ENCODE measurements around the gene RHBDD2.
"Not testable (repeated sequence)": the region's sequence is repeated elsewhere in the genome, so short reads cannot be mapped to it uniquely, and the experiment has no call there.

RHBDD2 gene

GRCh38 chr7:75889223-75889825 lies 10.5 kb downstream of the RHBDD2 start:
- no peak for DNase-seq (ENCODE audit: low read depth, low spot score)

- DNase-seq (ENCODE audit: low read depth, low spot score): no peak
These were observed 11.0 kb downstream of the RHBDD2 start for GRCh38 chr7:75889826-75890225.

- not testable (repeated sequence) for DNase-seq (ENCODE audit: low read depth, low spot score)
These were observed 12.4 kb downstream of the RHBDD2 start for GRCh38 chr7:75891237-75891636.

GRCh38 chr7:75891815-75892411 lies 13.1 kb downstream of the RHBDD2 start:
- DNase-seq (ENCODE audit: low read depth, low spot score): no peak

GRCh38 chr7:75892634-75893272 lies 13.9 kb downstream of the RHBDD2 start:
- peak; percentile 58 for DNase-seq (ENCODE audit: low read depth, low spot score)

GRCh38 chr7:75896803-75897327 lies 18.0 kb downstream of the RHBDD2 start:
- no peak for DNase-seq (ENCODE audit: low read depth, low spot score)

- DNase-seq (ENCODE audit: low read depth, low spot score): no peak
These were observed 21.9 kb downstream of the RHBDD2 start for GRCh38 chr7:75900617-75901315.

GRCh38 chr7:75905785-75906604 lies 27.2 kb downstream of the RHBDD2 start:
- DNase-seq (ENCODE audit: low read depth, low spot score): peak; percentile 68

- DNase-seq (ENCODE audit: low read depth, low spot score): no peak
These were observed 28.3 kb downstream of the RHBDD2 start for GRCh38 chr7:75906991-75907667.

- not testable (repeated sequence) for DNase-seq (ENCODE audit: low read depth, low spot score)
These were observed 28.8 kb downstream of the RHBDD2 start for GRCh38 chr7:75907668-75908039.

GRCh38 chr7:75909521-75910132 lies 30.8 kb downstream of the RHBDD2 start:
- no peak for DNase-seq (ENCODE audit: low read depth, low spot score)

- DNase-seq (ENCODE audit: low read depth, low spot score): not testable (repeated sequence)
These were observed 32.4 kb downstream of the RHBDD2 start for GRCh38 chr7:75911186-75911585.

GRCh38 chr7:75913437-75913836 lies 34.6 kb downstream of the RHBDD2 start:
- DNase-seq (ENCODE audit: low read depth, low spot score): no peak

- DNase-seq (ENCODE audit: low read depth, low spot score): no peak
These were observed 35.4 kb downstream of the RHBDD2 start for GRCh38 chr7:75914169-75914654.

GRCh38 chr7:75914655-75915415 lies 36.0 kb downstream of the RHBDD2 start, which contains the start of gene POR:
Gene POR, plus strand, starts transcription at chr7:75915155. Its CDS starts 38,847 bp downstream, at chr7:75954002.
- peak; percentile 98 for DNase-seq (ENCODE audit: low read depth, low spot score)

GRCh38 chr7:75915416-75916156 lies 36.8 kb downstream of the RHBDD2 start:
- DNase-seq (ENCODE audit: low read depth, low spot score): peak; percentile 33

GRCh38 chr7:75916259-75916658 lies 37.4 kb downstream of the RHBDD2 start:
- no peak for DNase-seq (ENCODE audit: low read depth, low spot score)
